Frontal cortex (tissue), 4 donors: Measurements from ENCODE around the gene KCNIP1. TPM values are rescaled to one million over a fixed set of nuclear protein-coding genes. Genes with fewer than 3 reads are reported as not detected.
A peak's percentile ranks its signal among the peaks of the same experiment; 100 is the strongest.

Experiments used
- DNase-seq, 2 donors: peaks; one replicate each; pipeline ENCODE4 v3.0.0; 2012; ENCODE audit warnings: low spot score in 2 of 2
- FAIRE-seq: peaks from 2 replicates; lab custom pipeline; 2012; peaks lifted over from hg19 to GRCh38; lab: Jason Lieb, UNC
- total RNA-seq: library from RNA; depleted of rRNA; stranded (reverse); fragments of >200 nt; gene quantifications from one replicate; pipeline ENCODE4 v1.2.3, GENCODE V29; 2014
- donor health status: control.
- donor health status: control.
- donor health status: control.

KCNIP1 gene
- total RNA-seq, 1 donor from 2014 or later: 15.5 TPM

DNA sequence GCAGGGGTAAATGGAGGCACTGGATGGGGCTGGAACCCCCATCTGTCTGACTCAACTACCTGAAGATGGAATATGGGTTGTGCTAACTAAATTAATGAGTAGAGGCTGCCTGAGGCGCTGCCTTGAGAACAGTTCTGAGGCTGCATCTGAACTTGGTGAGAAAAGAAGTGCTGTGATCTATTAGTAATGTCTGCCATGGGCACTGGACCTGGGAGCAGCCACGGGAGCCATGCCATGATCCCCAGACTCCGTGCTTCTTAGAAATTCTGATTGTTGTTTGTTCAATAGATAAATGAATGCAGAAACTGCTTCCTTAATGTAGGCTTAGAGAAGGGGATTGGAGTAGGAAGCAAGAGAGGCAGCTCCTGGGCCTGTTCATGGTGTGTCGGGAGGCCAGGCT lies 80.2 kb downstream of the KCNIP1 start:
- FAIRE-seq (no peak), DNase-seq (no peak)

DNA sequence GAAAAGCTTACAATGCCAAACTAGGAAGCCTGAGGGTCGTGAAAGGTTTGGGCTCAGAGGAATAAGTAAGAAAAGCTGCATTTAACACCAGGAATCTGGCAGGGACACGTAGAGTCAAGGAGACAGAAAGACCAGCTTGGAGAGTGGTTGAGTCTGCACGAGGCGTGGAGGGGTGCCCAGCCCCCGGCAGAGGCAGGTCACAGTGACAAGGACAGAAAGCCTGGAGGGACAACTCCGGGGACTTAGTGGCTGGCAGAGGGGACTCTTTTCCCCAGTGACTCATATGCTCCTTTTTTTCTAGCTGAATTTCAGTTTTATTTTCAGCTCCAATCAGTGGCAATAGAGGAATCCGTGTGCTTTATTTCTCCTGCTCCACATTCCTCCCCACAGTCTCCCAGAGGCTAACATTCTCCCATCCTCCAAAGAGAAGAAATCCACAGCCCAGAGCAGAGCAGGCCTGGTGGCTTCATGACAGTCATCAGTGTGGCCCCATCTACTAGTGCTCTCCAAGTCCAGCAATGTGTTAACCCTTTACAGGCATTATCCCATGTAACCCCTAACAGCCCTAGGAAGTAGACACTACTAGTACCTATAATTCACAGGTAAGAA lies 80.7 kb downstream of the KCNIP1 start:
- FAIRE-seq (no peak), DNase-seq (peak in 1 of 2 donors; percentile 32)

DNA sequence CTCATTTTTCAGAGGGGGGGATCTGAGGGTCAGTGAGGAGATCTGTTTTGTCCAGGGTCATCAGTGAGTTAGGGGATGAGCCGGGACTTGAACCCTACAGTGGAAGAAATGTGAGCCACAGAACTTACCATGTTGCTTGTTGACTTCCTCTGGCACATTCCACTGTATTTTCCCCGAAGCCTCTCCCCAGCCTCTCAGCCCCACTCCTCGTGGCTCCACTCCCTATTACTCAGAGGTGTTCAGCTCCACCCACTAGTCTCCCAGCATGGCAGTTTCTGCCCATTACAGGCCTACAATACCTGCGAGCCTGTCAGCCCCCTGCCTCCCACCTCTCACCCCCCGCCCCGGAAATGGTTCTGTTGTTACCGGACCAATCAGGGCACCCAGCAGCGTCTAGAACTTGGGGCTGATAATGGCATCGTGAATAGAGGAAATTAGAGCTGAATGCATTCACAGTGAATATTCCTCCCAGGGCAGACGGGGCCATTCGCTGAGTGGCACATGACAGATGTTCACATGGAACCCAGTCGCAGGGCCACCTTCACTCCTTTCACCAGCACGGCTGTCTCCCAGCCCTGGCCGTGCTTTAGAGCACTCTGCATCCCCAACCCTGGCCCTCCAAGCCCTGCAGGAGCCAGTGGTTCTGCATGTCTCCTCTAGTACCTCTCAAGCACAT lies 81.6 kb downstream of the KCNIP1 start:
- DNase-seq: no peak
- FAIRE-seq: no peak

DNA sequence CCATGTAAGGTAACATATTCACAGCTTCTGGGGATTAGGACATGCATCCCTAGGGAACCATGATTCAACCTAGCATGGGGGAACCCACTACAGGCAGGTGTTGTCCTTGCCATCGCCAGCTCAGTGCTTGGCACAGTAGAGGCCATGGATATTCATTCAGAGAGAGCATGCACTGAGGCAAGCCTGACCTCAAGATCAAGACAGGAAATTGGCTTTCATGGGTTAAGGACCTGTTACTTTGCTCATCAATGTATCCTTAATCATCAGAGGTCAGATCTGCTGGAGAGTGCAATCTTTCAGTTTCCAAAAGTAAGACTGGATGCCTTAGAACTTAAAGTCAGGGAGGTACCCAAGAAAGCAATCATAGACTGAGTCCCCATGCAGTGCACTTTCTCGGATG lies 84.0 kb downstream of the KCNIP1 start:
- no peak for FAIRE-seq
- no peak for DNase-seq

DNA sequence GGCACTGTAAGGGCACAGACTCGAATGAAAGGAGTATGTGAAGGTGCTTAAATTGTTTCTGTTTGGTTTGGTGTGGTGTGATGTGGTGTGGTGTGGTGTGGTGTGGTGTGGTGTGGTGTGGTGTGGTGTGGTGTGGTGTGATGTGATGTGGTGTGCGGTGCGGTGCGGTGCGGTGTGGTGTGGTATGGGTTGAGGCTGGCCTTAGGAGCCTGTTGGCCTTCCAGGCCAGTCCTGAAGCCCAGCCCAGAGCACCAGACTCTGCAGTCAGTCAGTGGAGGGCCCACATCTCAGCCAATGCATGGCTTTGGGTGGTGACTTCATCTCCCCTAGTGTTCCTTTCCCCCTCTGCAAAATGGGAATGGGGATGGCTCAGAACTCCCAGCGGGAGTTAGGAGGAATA lies 85.8 kb downstream of the KCNIP1 start:
- FAIRE-seq (no peak), DNase-seq (no peak)

DNA sequence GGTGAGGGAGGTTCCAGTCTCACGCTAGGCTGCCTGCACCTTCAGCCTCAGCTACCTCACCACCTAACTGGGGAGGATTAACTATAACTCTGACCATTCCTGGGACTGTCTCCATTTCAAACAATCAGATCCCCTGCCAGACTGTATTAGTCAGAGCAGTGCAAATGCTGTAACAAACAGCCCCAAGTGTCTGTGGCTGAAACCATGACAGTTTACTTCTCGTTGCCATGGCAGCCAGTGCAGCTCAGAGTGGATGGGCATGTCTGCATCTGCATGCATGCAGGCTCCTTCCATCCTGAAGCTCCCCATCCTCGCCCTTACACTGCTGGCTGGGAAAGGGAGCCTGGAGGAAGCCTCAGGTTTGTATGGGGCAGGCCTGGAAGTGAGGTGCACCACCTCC lies 86.7 kb downstream of the KCNIP1 start:
- no peak for DNase-seq
- no peak for FAIRE-seq

DNA sequence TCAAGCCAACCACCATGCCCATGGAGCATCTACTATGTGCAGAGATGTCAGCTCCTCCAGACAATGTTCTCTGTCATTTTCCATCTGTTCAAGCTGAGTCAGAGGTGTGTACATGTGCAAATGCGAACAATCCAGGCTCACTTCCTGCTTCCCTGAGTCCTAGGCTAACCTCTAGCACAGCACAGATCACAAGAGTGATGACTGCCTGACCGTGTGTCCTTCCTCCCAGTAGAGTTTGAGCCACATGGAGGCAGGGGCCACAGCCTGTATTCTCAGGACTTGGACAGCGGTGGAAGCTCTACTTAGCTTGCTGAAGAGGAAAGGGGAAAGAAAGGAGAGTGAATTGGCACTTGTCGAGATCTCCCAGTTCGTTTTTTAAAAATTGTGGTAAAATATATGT lies 87.2 kb downstream of the KCNIP1 start:
- no peak for FAIRE-seq
- DNase-seq: no peak

DNA sequence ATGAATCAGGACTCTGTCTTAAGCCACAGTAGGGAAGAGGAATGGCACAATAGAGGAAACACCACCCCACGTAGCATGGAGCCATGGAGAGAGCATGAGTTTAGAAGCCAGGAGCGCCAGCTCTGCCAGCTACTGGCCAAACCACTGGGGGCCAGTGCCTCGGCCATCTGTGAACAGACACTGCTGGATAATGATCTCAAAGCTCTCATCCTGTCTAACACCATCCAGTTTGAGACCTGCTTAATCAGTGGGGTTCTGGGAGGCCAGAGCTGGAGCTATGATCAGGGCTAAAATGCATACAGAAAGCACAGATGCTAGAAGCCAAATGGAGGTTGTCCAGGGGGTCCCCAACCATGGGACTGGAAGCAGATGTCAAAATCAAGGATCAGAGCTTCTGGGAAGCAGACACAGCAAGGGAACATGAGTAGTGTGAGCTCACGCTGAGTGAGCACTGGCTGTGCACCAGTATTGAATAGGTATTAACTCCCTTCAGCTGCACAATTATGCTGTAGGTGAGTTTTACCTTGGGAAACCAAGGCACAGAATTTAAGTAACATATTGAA lies 92.7 kb downstream of the KCNIP1 start:
- DNase-seq (no peak), FAIRE-seq (no peak)

DNA sequence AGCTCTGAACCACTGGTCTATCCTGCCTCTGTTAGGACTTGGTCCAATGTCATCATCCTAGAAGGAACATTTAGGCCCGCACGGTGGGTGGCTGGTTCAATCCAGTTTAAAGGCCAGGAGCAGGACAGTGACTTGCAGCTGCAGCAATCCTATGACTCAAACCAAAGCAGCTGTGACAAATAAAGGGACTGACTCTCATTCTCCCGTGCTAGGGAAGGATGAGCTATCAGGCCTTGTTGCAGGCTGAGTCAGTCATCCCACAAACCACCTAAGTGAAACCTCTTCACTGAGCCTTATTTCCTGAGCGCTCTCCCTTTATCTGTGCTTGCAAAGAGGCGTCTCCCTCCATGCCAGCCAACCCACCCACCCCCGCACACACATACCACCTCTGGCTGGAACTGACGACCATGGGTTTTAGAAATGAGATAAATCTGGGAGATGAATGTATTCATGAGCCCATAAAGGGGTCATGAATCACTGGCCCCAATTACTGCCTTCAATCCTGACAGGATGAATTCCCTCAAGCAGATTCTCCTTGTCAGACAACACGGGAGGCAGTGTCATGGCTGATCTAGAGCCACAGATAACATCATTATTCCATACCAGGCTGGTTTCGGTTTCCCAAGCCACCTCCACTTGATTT lies 93.4 kb downstream of the KCNIP1 start:
- FAIRE-seq (no peak), DNase-seq (peak in 1 of 2 donors; percentile 49)

DNA sequence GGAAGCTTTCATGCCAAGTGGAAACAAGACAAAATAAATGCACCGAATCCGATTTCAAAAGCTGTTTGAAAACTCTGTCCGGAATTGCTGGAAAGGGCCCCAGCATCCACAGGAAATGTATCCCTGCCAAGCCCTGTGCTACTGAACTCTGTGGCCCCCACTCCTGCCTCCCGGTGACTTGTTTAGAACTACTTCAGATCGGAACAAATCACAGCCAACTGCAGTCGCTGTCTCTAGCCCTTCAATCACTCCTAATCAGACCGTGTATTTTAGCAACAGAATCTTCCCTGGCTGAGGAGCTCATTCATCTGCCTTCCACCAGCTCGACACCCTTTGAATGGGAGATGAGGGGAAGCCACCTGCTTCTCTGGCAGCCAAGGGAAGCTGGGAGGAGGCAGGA lies 94.1 kb downstream of the KCNIP1 start:
- no peak for FAIRE-seq

DNA sequence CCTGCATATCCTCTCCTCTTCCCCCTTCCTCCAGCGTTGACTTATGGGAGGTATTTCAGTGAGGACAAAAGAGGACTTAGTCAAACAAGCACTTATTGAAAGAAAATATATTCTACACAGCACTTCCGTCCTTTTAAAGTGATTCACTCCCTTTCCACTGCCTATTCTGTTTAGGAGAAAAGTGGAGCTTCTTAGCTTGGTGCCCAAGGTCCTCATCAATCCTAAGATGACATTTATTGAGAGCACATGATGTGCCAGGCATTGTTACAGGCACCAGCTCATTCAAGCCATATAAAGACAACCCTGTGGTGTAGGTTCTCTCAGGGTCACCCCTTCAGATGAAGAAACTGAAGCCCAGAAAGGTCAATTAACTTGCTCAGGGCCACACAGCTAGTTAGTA lies 95.9 kb downstream of the KCNIP1 start:
- no peak for DNase-seq
- FAIRE-seq: no peak

More for the DNA sequence above, 94.1 kb downstream of the KCNIP1 start:
- DNase-seq: peak in 1 of 2 donors; percentile 38

DNA sequence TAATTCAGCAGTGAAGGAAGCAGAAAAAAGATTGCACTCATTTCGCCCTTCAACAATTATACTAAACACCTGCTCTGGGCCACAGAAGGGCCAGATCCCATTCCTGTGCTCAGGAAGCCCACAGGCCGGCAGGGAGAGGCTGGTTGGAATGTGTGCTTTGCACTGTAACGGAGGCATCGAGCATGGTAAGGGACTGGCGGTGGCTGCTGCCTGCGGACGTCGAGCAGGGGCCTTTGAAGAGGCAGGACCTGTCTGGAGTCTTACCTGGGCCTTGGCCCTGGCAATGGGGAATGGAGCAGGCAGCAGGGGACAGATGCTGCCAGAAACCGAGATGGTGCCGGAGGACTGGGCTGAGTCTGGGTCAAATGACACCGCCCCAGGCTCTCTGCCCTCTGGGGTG lies 97.8 kb downstream of the KCNIP1 start:
- no peak for FAIRE-seq
- DNase-seq: no peak

DNA sequence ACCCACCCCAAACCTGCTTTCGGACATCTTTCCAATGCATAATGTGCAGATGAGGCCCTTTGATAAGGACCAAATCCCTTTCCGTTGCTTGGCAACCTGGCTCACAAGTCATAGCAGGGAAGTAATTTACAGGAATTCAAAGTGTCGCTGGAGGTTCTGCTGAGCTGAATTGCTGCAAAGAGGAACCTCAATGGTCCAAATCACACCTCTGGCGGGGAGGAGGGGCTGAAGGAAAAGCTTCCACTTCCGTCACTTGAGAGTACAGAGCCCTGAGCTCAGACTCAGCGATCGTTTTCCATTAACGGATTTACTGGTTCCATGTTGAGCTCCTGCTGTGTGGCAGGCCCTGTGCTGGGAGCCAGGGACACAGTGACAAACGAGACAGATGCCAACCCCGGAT lies 99.3 kb downstream of the KCNIP1 start:
- no peak for FAIRE-seq
- no peak for DNase-seq

DNA sequence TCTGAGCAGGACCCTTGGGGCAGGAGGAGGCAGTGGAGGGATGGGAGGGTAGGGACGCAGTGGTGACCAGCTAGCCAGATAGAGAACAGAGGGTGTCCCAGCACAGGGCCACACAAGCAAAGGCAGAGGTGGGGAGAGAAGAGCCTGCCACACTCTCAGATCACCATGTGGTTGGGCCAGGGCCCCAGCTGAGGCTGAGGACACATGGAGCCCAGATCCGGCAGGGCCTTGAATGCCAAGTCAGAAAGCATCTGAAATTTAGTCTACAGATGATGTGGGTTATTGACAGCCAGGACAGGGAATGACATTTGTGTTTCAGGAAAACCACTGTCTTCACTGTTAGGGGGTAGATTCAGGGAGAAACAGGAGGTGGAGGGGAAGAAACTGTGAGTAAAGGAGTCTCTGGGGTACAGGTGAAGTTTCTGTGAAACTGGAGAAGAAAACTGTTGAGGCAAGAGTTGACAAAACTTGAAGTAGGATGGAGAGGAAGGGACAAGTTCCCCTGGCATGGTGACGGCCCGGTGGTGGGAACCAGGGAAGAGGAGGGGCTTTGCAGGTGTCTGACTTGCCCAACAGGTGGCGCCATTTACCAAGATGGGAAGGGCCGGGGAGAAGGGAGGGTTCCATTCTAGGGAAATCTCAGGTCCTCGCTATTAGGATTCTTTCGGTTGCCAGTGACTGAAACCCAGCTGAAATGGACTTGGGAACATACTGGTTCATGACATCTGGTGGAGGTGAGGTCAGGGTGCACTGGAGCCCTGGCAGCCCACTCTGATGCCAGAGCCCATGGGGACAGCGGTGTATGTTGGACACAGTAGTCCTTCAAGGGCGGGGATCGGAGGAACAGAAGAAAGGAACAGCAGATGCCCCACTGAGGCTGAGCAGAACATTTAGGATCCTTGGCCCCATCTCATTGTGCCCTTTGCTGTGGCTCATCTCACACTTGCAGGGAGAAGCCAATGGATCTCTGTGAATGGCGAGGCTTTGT lies 100.1 kb downstream of the KCNIP1 start:
- DNase-seq (peak in 1 of 2 donors; percentile 66), FAIRE-seq (no peak)

DNA sequence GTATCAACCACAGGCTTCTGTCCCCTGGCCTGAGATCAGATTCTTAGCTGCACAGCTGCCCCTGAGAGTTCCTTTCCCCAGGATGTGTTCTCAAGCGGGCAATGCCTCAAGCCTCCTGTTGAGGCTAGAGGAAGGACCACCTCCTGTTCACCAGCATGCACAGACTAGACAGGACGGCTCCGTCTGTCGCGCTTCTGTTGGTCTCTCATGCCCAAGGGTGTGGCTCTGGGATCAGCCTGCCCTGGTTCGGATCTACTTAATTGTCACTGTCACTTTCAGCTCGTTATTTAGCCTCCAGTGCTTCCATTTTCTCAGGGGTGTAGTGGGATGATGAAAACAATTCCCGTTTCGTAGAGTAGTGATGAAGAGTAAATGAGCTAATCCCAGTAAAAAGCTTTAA lies 103.1 kb downstream of the KCNIP1 start:
- FAIRE-seq: no peak
- no peak for DNase-seq

DNA sequence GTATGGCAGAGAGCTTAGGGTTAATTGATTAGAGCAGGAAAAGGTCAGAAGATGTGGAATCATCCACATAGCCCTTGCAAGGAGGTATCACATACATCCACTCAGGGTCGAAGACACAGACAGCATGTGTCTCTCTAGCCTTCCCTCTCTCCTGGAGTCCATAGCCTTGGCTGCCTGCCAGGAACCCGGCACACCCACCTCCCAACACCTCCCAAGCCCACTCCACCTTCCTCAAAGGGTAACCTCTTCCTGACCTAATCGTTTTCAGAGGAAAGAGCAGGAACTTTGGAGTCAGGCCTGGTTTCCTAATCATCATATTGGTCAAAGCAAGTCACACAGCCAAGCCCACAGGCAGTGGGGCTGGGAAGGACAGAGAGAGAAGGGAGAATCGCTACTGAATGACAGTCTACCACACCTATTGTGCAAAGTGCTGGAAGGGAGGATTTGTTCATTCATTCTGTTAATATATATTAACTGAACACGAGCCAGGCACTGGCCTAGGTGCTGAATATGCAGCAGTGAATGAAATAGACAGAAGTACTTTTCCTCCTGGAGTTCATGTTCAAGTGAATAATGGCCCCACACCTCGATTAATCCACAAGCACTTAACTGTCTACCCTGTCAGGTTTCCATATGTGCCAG lies 107.8 kb downstream of the KCNIP1 start:
- DNase-seq (no peak), FAIRE-seq (no peak)

DNA sequence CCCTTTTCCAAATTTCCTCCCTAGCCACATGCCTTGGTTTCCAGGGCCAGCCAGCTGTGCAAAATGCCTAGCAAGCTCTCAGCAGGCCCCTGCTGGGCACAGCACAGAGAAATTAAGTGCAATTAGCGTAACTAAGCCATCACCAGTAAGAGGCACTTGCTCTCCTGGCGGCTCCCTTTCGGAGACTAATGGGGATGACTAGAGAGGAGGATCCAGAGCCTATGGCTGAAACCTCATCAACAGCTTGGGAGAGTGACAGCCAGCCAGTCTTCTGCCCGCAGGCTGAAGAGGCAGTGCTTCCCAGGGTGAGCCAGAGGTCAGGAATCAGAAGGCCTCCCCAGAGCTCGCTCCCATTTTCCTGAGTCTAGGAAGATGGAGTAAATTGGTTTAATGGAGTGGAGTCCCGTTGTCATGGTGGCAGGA lies 108.4 kb downstream of the KCNIP1 start:
- DNase-seq: no peak
- no peak for FAIRE-seq

DNA sequence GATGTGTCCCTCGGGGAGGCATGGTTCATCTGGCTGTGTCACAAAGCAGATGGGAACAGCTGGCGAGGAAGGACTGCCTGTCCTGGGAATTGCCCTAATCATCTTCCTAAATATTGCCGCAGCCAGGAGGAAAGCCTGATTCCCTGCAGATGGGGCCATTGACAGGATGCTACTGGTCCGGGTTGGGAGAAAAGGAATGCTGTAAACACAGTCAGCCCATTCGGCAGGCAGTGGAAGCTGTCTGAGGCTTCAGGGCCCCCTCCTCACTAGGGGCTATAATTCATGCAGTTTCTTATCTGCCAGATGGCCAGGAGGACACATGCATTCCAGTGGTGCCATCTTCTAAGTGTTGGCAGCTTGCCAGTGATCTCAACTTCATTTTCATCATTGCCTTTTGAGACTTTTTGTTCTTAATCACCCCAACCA lies 110.3 kb downstream of the KCNIP1 start:
- DNase-seq: no peak
- FAIRE-seq: no peak

DNA sequence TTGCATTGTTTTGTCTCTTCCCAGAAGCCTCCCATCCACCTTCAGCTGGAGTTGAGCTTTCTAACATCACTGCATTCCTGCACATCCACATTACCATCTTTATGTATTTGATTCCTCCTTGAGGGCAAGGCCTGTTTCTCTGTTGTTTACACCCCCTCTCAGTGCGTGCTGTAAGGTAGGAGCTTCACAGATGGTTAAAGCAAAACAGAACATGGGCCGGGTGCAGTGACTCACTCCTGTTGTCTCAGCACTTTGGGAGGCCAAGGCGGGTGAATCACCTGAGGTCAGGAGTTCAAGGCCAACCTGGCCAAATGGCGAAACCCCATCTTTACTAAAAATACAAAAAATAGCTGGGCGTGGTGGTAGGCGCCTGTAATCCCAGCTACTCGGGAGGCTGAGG lies 110.9 kb downstream of the KCNIP1 start:
- DNase-seq (no peak), FAIRE-seq (no peak)
